ENCODE results near the gene CAMKMT.

CAMKMT gene

GRCh38 chr2:44682459-44682858, 320.7 kb downstream of the CAMKMT start:
- no peak overlapping the region for H3K27ac ChIP-seq (ENCODE audit: poor library complexity, severe bottlenecking)
- ATAC-seq (ENCODE audit: low read depth) (no peak), DNase-seq (ENCODE audit: low spot score) (no peak)
- H3K36me3 ChIP-seq (ENCODE audit: low read depth): no peaks in the 10 kb centered on the region
- no peaks in the 10 kb centered on the region for H3K27me3 ChIP-seq (ENCODE audit: insufficient read depth, poor library complexity, severe bottlenecking)
- TF ChIP-seq CTCF (IDR thresholded peaks at IDR 0.05; ENCODE audit: poor library complexity, severe bottlenecking): no peak
- peaks cover 5% of the 10 kb centered on the region for H3K4me1 ChIP-seq (ENCODE audit: insufficient read depth, poor library complexity, severe bottlenecking)
- H3K4me3 ChIP-seq (ENCODE audit: severe bottlenecking): no peak overlapping the region
- H3K9me3 ChIP-seq (ENCODE audit: severe bottlenecking): no peaks in the 10 kb centered on the region

- Histone ChIP-seq H3K4me1 (ENCODE audit: insufficient read depth, poor library complexity, severe bottlenecking) (peaks cover 5% of the 10 kb centered on the region), H3K9me3 (ENCODE audit: severe bottlenecking) (no peaks in the 10 kb centered on the region), H3K36me3 (ENCODE audit: low read depth) (no peaks in the 10 kb centered on the region), H3K27ac (ENCODE audit: poor library complexity, severe bottlenecking) (no peak overlapping the region), H3K27me3 (ENCODE audit: insufficient read depth, poor library complexity, severe bottlenecking) (no peaks in the 10 kb centered on the region), H3K4me3 (ENCODE audit: severe bottlenecking) (no peak overlapping the region)
- no peak for ATAC-seq (ENCODE audit: low read depth)
- no peak for DNase-seq (ENCODE audit: low spot score)
- no peak for TF ChIP-seq CTCF (IDR thresholded peaks at IDR 0.05; ENCODE audit: poor library complexity, severe bottlenecking)
Observed at GRCh38 chr2:44684559-44684958, 322.8 kb downstream of the CAMKMT start.

- Histone ChIP-seq H3K36me3 (ENCODE audit: low read depth) (no peaks in the 10 kb centered on the region), H3K4me3 (ENCODE audit: severe bottlenecking) (no peak overlapping the region), H3K4me1 (ENCODE audit: insufficient read depth, poor library complexity, severe bottlenecking) (peaks cover 5% of the 10 kb centered on the region), H3K9me3 (ENCODE audit: severe bottlenecking) (no peaks in the 10 kb centered on the region), H3K27me3 (ENCODE audit: insufficient read depth, poor library complexity, severe bottlenecking) (no peaks in the 10 kb centered on the region), H3K27ac (ENCODE audit: poor library complexity, severe bottlenecking) (no peak overlapping the region)
- DNase-seq (ENCODE audit: low spot score): no peak
- TF ChIP-seq CTCF (IDR thresholded peaks at IDR 0.05; ENCODE audit: poor library complexity, severe bottlenecking): no peak
- peak; percentile 97 for ATAC-seq (ENCODE audit: low read depth)
Observed at GRCh38 chr2:44686561-44686960, 324.8 kb downstream of the CAMKMT start.

GRCh38 chr2:44687686-44688455, 326.1 kb downstream of the CAMKMT start:
- no peak for TF ChIP-seq CTCF (IDR thresholded peaks at IDR 0.05; ENCODE audit: poor library complexity, severe bottlenecking)
- DNase-seq (ENCODE audit: low spot score): no peak
- Histone ChIP-seq H3K27me3 (ENCODE audit: insufficient read depth, poor library complexity, severe bottlenecking) (no peaks in the 10 kb centered on the region), H3K36me3 (ENCODE audit: low read depth) (no peaks in the 10 kb centered on the region), H3K4me1 (ENCODE audit: insufficient read depth, poor library complexity, severe bottlenecking) (peaks cover 5% of the 10 kb centered on the region), H3K27ac (ENCODE audit: poor library complexity, severe bottlenecking) (no peak overlapping the region), H3K4me3 (ENCODE audit: severe bottlenecking) (no peak overlapping the region), H3K9me3 (ENCODE audit: severe bottlenecking) (no peaks in the 10 kb centered on the region)
- no peak for ATAC-seq (ENCODE audit: low read depth)

- no peak overlapping the region for H3K27ac ChIP-seq (ENCODE audit: poor library complexity, severe bottlenecking)
- H3K9me3 ChIP-seq (ENCODE audit: severe bottlenecking): no peaks in the 10 kb centered on the region
- H3K4me1 ChIP-seq (ENCODE audit: insufficient read depth, poor library complexity, severe bottlenecking): peaks cover 5% of the 10 kb centered on the region
- no peaks in the 10 kb centered on the region for H3K27me3 ChIP-seq (ENCODE audit: insufficient read depth, poor library complexity, severe bottlenecking)
- no peaks in the 10 kb centered on the region for H3K36me3 ChIP-seq (ENCODE audit: low read depth)
- ATAC-seq (ENCODE audit: low read depth): no peak
- no peak for TF ChIP-seq CTCF (IDR thresholded peaks at IDR 0.05; ENCODE audit: poor library complexity, severe bottlenecking)
- DNase-seq (ENCODE audit: low spot score): no peak
- no peak overlapping the region for H3K4me3 ChIP-seq (ENCODE audit: severe bottlenecking)
Observed at GRCh38 chr2:44688456-44689124, 326.8 kb downstream of the CAMKMT start.

Data from RWPE2 (cell line).